Activated B cell treated with CpG ODN at 0.5 μM for 24 hours (primary cell): ENCODE measurements around the gene LPIN1. TPM values are rescaled to one million over a fixed set of nuclear protein-coding genes. Genes with fewer than 3 reads are reported as not detected.

Experiments used
- ATAC-seq: fragments of 200-7000 bp; cut with Tn5 transposase; one replicate; pipeline ENCODE4 v1.10.0; 2021; ENCODE audit warnings: low read depth, mild to moderate bottlenecking, moderate library complexity
- CTCF ChIA-PET: fragments of 350-600 bp; sonication (Branson Sonifier 250); formaldehyde crosslinking; loops from one replicate; lab custom pipeline; 2021; ENCODE audit warnings: antibody characterized with exemption; lab: Charles Lee
- POLR2A ChIA-PET: fragments of 350-600 bp; sonication (Branson Sonifier 250); formaldehyde crosslinking; loops from one replicate; lab custom pipeline; 2021; ENCODE audit warnings: antibody characterized with exemption; lab: Charles Lee
- DNase-seq: peaks from one replicate; pipeline ENCODE4 v3.0.0; 2022
- H3K27ac Mint-ChIP-seq: one replicate; pipeline ENCODE4 v1.8.0; 2020; ENCODE audit warnings: mixed read lengths
- H3K27me3 Mint-ChIP-seq: one replicate; pipeline ENCODE4 v1.8.0; 2021; ENCODE audit warnings: mixed read lengths
- H3K36me3 Mint-ChIP-seq: one replicate; pipeline ENCODE4 v1.8.0; 2021; ENCODE audit warnings: low read depth, mixed read lengths
- H3K4me1 Mint-ChIP-seq: one replicate; pipeline ENCODE4 v1.8.0; 2021; ENCODE audit warnings: mixed read lengths
- H3K4me3 Mint-ChIP-seq: one replicate; pipeline ENCODE4 v1.8.0; 2020; ENCODE audit warnings: mild to moderate bottlenecking, mixed read lengths
- H3K9me3 Mint-ChIP-seq: one replicate; pipeline ENCODE4 v1.8.0; 2020; ENCODE audit warnings: mixed read lengths
- CTCF ChIP-seq: fragments of 200-600 bp; IDR thresholded peaks from one replicate; pipeline ENCODE4 v1.8.0; 2022; ENCODE audit warnings: antibody characterized with exemption, mild to moderate bottlenecking
- intact Hi-C: fragments of 100-400 bp; cut with micrococcal nuclease; formaldehyde crosslinking; loops from one replicate; pipeline ENCODE4 v1.15.1; 2024
- total RNA-seq: library from RNA; stranded (reverse); gene quantifications from 2 replicates; pipeline ENCODE4 v1.2.3, GENCODE V29; 2022

The LPIN1 gene
- total RNA-seq, 1 donor from 2014 or later, result 74.3 TPM

- Mint-ChIP-seq H3K9me3 (no peaks in the 10 kb centered on the region), H3K4me3 (no peak overlapping the region), H3K36me3 (peaks cover 3% of the 10 kb centered on the region), H3K27me3 (no peaks in the 10 kb centered on the region), H3K4me1 (peaks cover 47% of the 10 kb centered on the region), H3K27ac (no peak overlapping the region)
- intact Hi-C loops, result loop anchor here (10.0 kb wide), 2 partner anchors 399 to 841 kb away; partner anchors contain the start of gene ROCK2
- no peak for ATAC-seq
- no peak for DNase-seq
- ChIA-PET CTCF (interaction anchor here (0.8 to 6.9 kb wide), 8 partner anchors 10 to 266 kb away, joined by 3 to 54 read pairs (median 4); no protein-coding TSS in a partner anchor), POLR2A (interaction anchor here (0.5 to 3.0 kb wide), 4 partner anchors 10 to 588 kb away, joined by 3 to 39 read pairs (median 4); partner anchors contain the start of gene SLC66A3)
- no peak for TF ChIP-seq CTCF
Observed at GRCh38 chr2:11743366-11743765, 3.1 kb upstream of the LPIN1 start.

GRCh38 chr2:11743846-11744553 lies 2.4 kb upstream of the LPIN1 start:
- POLR2A ChIA-PET, result interaction anchor here (0.5 to 3.0 kb wide), 5 partner anchors 10 to 589 kb away, joined by 3 to 39 read pairs (median 4); partner anchors contain the start of gene SLC66A3
- peaks cover 54% of the 10 kb centered on the region for H3K4me1 Mint-ChIP-seq
- peak overlapping the region; percentile 82 for H3K27ac Mint-ChIP-seq
- intact Hi-C loops, result loop anchor here (1.0 to 10.0 kb wide), 5 partner anchors 9 to 841 kb away; partner anchors contain the start of genes E2F6 and ROCK2
- ATAC-seq (peak; percentile 60), DNase-seq (peak; percentile 62)
- CTCF ChIA-PET, result interaction anchor here (0.8 to 6.9 kb wide), 9 partner anchors 10 to 266 kb away, joined by 3 to 54 read pairs (median 4); no protein-coding TSS in a partner anchor
- H3K36me3 Mint-ChIP-seq, result peaks cover 3% of the 10 kb centered on the region
- peak overlapping the region; percentile 71 for H3K4me3 Mint-ChIP-seq
- no peaks in the 10 kb centered on the region for H3K9me3 Mint-ChIP-seq
- TF ChIP-seq CTCF, result no peak
- H3K27me3 Mint-ChIP-seq, result no peaks in the 10 kb centered on the region

GRCh38 chr2:11744631-11745394 lies 1.6 kb upstream of the LPIN1 start:
- POLR2A ChIA-PET, result interaction anchor here (1.6 to 3.0 kb wide), 4 partner anchors 9 to 590 kb away, joined by 4 to 39 read pairs (median 6); partner anchors contain the start of gene SLC66A3
- Mint-ChIP-seq H3K4me1 (peaks cover 62% of the 10 kb centered on the region), H3K36me3 (peaks cover 3% of the 10 kb centered on the region), H3K27me3 (no peaks in the 10 kb centered on the region), H3K9me3 (no peaks in the 10 kb centered on the region), H3K27ac (peak overlapping the region; percentile 82), H3K4me3 (peak overlapping the region; percentile 46)
- CTCF ChIA-PET, result interaction anchor here (1.0 to 6.9 kb wide), 7 partner anchors 9 to 55 kb away, joined by 3 to 54 read pairs (median 4); no protein-coding TSS in a partner anchor
- DNase-seq (no peak), ATAC-seq (no peak)
- no peak for TF ChIP-seq CTCF
- intact Hi-C loops, result loop anchor here (1.0 to 10.0 kb wide), 5 partner anchors 8 to 840 kb away; partner anchors contain the start of genes E2F6 and ROCK2

- CTCF ChIA-PET, result interaction anchor here (1.0 to 6.9 kb wide), 4 partner anchors 29 to 53 kb away, joined by 3 to 54 read pairs (median 6); no protein-coding TSS in a partner anchor
- DNase-seq, result no peak
- no peaks in the 10 kb centered on the region for H3K9me3 Mint-ChIP-seq
Observed at GRCh38 chr2:11745613-11746375, 638 bp upstream of the LPIN1 start.

More at GRCh38 chr2:11745613-11746375, 638 bp upstream of the LPIN1 start:
- TF ChIP-seq CTCF, result no peak
- Mint-ChIP-seq H3K36me3 (peaks cover 6% of the 10 kb centered on the region), H3K27me3 (no peaks in the 10 kb centered on the region), H3K4me3 (peak overlapping the region; percentile 78), H3K4me1 (peaks cover 71% of the 10 kb centered on the region), H3K27ac (peak overlapping the region; percentile 74)
- no peak for ATAC-seq
- POLR2A ChIA-PET, result interaction anchor here (0.5 to 3.0 kb wide), 4 partner anchors 7 to 58 kb away, joined by 3 to 39 read pairs (median 5); no protein-coding TSS in a partner anchor
- intact Hi-C loops, result loop anchor here (1.0 to 10.0 kb wide), 8 partner anchors 33 to 971 kb away; partner anchors contain the start of genes E2F6, ROCK2, SLC66A3 and TRIB2
